ENCODE results near the gene RGPD3. TPM values are rescaled to one million over a fixed set of nuclear protein-coding genes. Genes with fewer than 3 reads are reported as not detected.
"Not testable (repeated sequence)": the region's sequence is repeated elsewhere in the genome, so short reads cannot be mapped to it uniquely, and the experiment has no call there.

Gene RGPD3
- total and polyA plus RNA-seq, 2 donors (not counting 1 experiment from before 2014, with no cell fraction given): 0.16 to 0.37 TPM

DNA sequence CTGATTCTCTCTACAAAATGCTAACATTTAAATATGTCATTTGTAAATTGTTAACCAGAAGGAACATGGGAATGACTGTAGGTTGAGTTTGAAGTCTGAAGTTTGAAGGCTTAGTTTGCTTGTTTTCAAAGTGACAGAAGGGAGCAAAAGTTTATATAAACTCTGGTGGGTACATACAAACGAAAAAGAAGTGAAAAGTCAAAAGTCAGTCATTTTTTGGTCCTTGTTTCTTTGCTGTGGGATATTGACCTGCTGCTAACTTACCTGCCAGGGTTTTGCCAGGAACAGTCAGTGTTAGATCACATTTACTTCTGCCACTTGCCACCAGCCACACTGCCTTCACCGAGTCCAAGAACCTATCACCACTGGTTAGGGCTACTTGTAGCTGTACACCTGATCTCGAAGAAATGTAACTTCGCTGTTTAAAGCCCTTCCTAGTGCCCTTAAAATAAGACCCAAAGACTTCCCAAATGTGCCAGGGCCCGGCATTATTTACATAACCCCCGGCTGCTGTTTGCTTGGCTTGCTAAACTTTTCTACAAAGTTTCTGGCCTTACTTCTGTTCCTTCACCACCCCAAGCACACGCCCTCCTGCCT lies 79.3 kb downstream of the RGPD3 start:
- CTCF ChIA-PET; H3K27ac Mint-ChIP-seq; H3K4me3 Mint-ChIP-seq; H2AFZ ChIP-seq (ENCODE audit: insufficient read depth, low read depth, low read length, poor library complexity, severe bottlenecking); H3K27ac ChIP-seq (ENCODE audit: low read length in 2 of 2); H3K36me3 ChIP-seq (replicated peaks in 1 of 2; ENCODE audit: control extremely low read depth in 1 of 2, control insufficient read depth in 1 of 2, extremely low read depth in 1 of 2, insufficient read depth in 2 of 2, low read length in 1 of 2); H3K9me3 ChIP-seq (ENCODE audit: control extremely low read depth in 1 of 3, control insufficient read depth in 2 of 3, insufficient read depth in 1 of 3, low read length in 2 of 3); H3K27me3 ChIP-seq (replicated peaks in 1 of 4; ENCODE audit: control extremely low read depth in 1 of 4, control insufficient read depth in 3 of 4, insufficient read depth in 4 of 4, low read length in 3 of 4); DNase-seq; H3K4me1 Mint-ChIP-seq; H4K20me1 ChIP-seq (ENCODE audit: control insufficient read depth, insufficient read depth, low read length, poor library complexity, severe bottlenecking); H3K79me2 ChIP-seq (ENCODE audit: control insufficient read depth, insufficient read depth, low read length); ATAC-seq (ENCODE audit: low read depth); intact Hi-C loops (cut with micrococcal nuclease); H3K4me2 ChIP-seq (replicated peaks; ENCODE audit: low read depth, low read length, poor library complexity, severe bottlenecking); POLR2A ChIA-PET; H3K4me3 ChIP-seq (ENCODE audit: control extremely low read depth in 1 of 5, extremely low read depth in 1 of 5, insufficient read depth in 1 of 5, low read depth in 2 of 5, low read length in 4 of 5); H3K9ac ChIP-seq (ENCODE audit: low read length); H3K9me3 Mint-ChIP-seq (ENCODE audit: insufficient read depth); H3K4me1 ChIP-seq (ENCODE audit: control insufficient read depth in 2 of 2, insufficient read depth in 2 of 2, low read length in 2 of 2): not testable (repeated sequence)
- H3K27me3 Mint-ChIP-seq: peaks cover 10% of the 10 kb centered on the region
- 95% methylated on average over 2 of the region's 7 CpGs for WGBS (ENCODE audit: insufficient coverage)

DNA sequence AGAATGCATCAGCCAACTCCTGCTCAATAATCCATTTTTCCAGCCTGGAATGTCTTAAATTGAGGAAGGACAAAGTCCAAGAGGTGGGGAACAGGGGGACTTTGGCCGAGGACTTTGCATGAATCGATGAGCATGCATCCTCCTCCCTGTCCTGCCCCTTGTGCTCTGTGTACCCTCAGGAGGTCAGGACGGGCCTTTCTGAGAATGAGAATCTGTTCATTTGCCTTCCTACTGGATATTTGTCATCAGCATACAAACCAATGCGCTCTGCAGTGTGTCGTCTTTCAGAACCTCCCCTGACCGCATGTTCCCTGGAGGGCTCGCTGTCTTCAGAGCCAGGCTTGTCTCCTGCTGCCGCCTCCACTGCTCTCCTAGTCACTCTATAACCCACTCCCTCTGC lies 83.7 kb downstream of the RGPD3 start:
- H3K4me2 ChIP-seq (replicated peaks; ENCODE audit: low read depth, low read length, poor library complexity, severe bottlenecking); H3K4me3 ChIP-seq (ENCODE audit: control extremely low read depth in 1 of 5, extremely low read depth in 1 of 5, insufficient read depth in 1 of 5, low read depth in 2 of 5, low read length in 4 of 5); H3K9ac ChIP-seq (ENCODE audit: low read length); H3K27ac ChIP-seq (ENCODE audit: low read length in 2 of 2); H3K9me3 ChIP-seq (ENCODE audit: control extremely low read depth in 1 of 3, control insufficient read depth in 2 of 3, insufficient read depth in 1 of 3, low read length in 2 of 3); H3K79me2 ChIP-seq (ENCODE audit: control insufficient read depth, insufficient read depth, low read length); H3K27ac Mint-ChIP-seq; H3K4me3 Mint-ChIP-seq; POLR2A ChIA-PET; H3K9me3 Mint-ChIP-seq (ENCODE audit: insufficient read depth); ATAC-seq (ENCODE audit: low read depth); H3K36me3 ChIP-seq (replicated peaks in 1 of 2; ENCODE audit: control extremely low read depth in 1 of 2, control insufficient read depth in 1 of 2, extremely low read depth in 1 of 2, insufficient read depth in 2 of 2, low read length in 1 of 2); H2AFZ ChIP-seq (ENCODE audit: insufficient read depth, low read depth, low read length, poor library complexity, severe bottlenecking); CTCF ChIA-PET; H3K4me1 ChIP-seq (ENCODE audit: control insufficient read depth in 2 of 2, insufficient read depth in 2 of 2, low read length in 2 of 2); H3K4me1 Mint-ChIP-seq; intact Hi-C loops (cut with micrococcal nuclease); H3K27me3 ChIP-seq (replicated peaks in 1 of 4; ENCODE audit: control extremely low read depth in 1 of 4, control insufficient read depth in 3 of 4, insufficient read depth in 4 of 4, low read length in 3 of 4); H4K20me1 ChIP-seq (ENCODE audit: control insufficient read depth, insufficient read depth, low read length, poor library complexity, severe bottlenecking); DNase-seq: not testable (repeated sequence)
- WGBS (ENCODE audit: insufficient coverage): 88% methylated on average over 7 of the region's 8 CpGs
- H3K27me3 Mint-ChIP-seq: peaks cover 20% of the 10 kb centered on the region

DNA sequence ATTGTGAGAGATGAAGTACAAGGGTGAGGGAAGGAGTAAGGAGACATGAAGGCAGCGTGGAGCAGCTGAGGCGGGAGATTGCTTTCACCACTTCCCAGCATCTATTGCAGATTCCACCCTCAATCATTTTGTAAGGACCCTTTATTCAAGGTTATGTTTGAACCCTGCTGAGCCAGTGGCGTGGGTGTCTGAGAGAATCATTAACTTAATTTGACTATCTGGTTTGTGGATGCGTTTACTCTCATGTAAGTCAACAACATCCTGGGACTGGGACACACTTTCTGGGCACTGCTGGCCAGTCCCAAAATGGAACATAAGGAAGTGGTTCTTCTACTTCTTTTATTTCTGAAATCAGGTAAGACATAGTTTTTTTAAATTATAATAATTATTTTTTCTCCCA lies 86.3 kb downstream of the RGPD3 start:
- not testable (repeated sequence) for H3K4me2 ChIP-seq (replicated peaks; ENCODE audit: low read depth, low read length, poor library complexity, severe bottlenecking); ATAC-seq (ENCODE audit: low read depth); H3K27me3 ChIP-seq (replicated peaks in 1 of 4; ENCODE audit: control extremely low read depth in 1 of 4, control insufficient read depth in 3 of 4, insufficient read depth in 4 of 4, low read length in 3 of 4)

DNA sequence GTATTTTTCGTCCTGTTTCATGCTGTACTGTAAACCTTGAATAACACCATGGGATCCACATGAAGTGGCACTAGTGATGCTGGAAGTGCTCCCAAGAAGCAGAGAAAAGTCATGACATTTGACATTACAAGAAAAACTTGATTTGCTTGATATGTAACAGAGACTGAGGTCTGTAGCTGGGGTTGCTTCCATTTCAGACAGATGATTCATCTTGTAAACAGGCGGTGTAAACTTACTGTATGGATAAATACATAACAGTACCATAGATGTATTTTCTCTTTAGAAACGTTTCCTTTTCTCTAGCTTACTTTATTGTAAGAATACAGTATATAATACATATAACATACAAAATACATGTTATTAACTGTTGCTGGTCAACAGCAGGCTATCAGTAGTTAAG lies 88.6 kb downstream of the RGPD3 start:
- CTCF ChIA-PET; H3K9me3 Mint-ChIP-seq (ENCODE audit: insufficient read depth): not testable (repeated sequence)

More for the DNA sequence above, 86.3 kb downstream of the RGPD3 start:
- H3K9me3 ChIP-seq (ENCODE audit: control extremely low read depth in 1 of 3, control insufficient read depth in 2 of 3, insufficient read depth in 1 of 3, low read length in 2 of 3); H4K20me1 ChIP-seq (ENCODE audit: control insufficient read depth, insufficient read depth, low read length, poor library complexity, severe bottlenecking); H3K4me1 Mint-ChIP-seq; DNase-seq; intact Hi-C loops (cut with micrococcal nuclease); POLR2A ChIA-PET; H3K9ac ChIP-seq (ENCODE audit: low read length); H3K4me1 ChIP-seq (ENCODE audit: control insufficient read depth in 2 of 2, insufficient read depth in 2 of 2, low read length in 2 of 2); H3K27ac Mint-ChIP-seq; H3K4me3 Mint-ChIP-seq; H3K4me3 ChIP-seq (ENCODE audit: control extremely low read depth in 1 of 5, extremely low read depth in 1 of 5, insufficient read depth in 1 of 5, low read depth in 2 of 5, low read length in 4 of 5); H3K27ac ChIP-seq (ENCODE audit: low read length in 2 of 2); H2AFZ ChIP-seq (ENCODE audit: insufficient read depth, low read depth, low read length, poor library complexity, severe bottlenecking); H3K36me3 ChIP-seq (replicated peaks in 1 of 2; ENCODE audit: control extremely low read depth in 1 of 2, control insufficient read depth in 1 of 2, extremely low read depth in 1 of 2, insufficient read depth in 2 of 2, low read length in 1 of 2); CTCF ChIA-PET; H3K79me2 ChIP-seq (ENCODE audit: control insufficient read depth, insufficient read depth, low read length); H3K9me3 Mint-ChIP-seq (ENCODE audit: insufficient read depth): not testable (repeated sequence)
- H3K27me3 Mint-ChIP-seq: peaks cover 20% of the 10 kb centered on the region
- WGBS (ENCODE audit: insufficient coverage): no CpG with 5 or more reads among the region's 4 CpGs

More for the DNA sequence above, 88.6 kb downstream of the RGPD3 start:
- H4K20me1 ChIP-seq (ENCODE audit: control insufficient read depth, insufficient read depth, low read length, poor library complexity, severe bottlenecking); H3K27ac Mint-ChIP-seq; H3K36me3 ChIP-seq (replicated peaks in 1 of 2; ENCODE audit: control extremely low read depth in 1 of 2, control insufficient read depth in 1 of 2, extremely low read depth in 1 of 2, insufficient read depth in 2 of 2, low read length in 1 of 2); H3K9ac ChIP-seq (ENCODE audit: low read length); ATAC-seq (ENCODE audit: low read depth); H3K9me3 ChIP-seq (ENCODE audit: control extremely low read depth in 1 of 3, control insufficient read depth in 2 of 3, insufficient read depth in 1 of 3, low read length in 2 of 3); H3K4me3 ChIP-seq (ENCODE audit: control extremely low read depth in 1 of 5, extremely low read depth in 1 of 5, insufficient read depth in 1 of 5, low read depth in 2 of 5, low read length in 4 of 5); H3K4me1 ChIP-seq (ENCODE audit: control insufficient read depth in 2 of 2, insufficient read depth in 2 of 2, low read length in 2 of 2); H3K4me2 ChIP-seq (replicated peaks; ENCODE audit: low read depth, low read length, poor library complexity, severe bottlenecking); H3K79me2 ChIP-seq (ENCODE audit: control insufficient read depth, insufficient read depth, low read length); intact Hi-C loops (cut with micrococcal nuclease); POLR2A ChIA-PET; H2AFZ ChIP-seq (ENCODE audit: insufficient read depth, low read depth, low read length, poor library complexity, severe bottlenecking); H3K4me1 Mint-ChIP-seq; H3K27ac ChIP-seq (ENCODE audit: low read length in 2 of 2); DNase-seq; H3K27me3 ChIP-seq (replicated peaks in 1 of 4; ENCODE audit: control extremely low read depth in 1 of 4, control insufficient read depth in 3 of 4, insufficient read depth in 4 of 4, low read length in 3 of 4); H3K4me3 Mint-ChIP-seq: not testable (repeated sequence)
- no CpG with 5 or more reads among the region's 3 CpGs for WGBS (ENCODE audit: insufficient coverage)
- peaks cover 13% of the 10 kb centered on the region for H3K27me3 Mint-ChIP-seq

All from B cell (primary cell).